Mammary epithelial cell (primary cell): Measurements from ENCODE around the gene CDK5RAP3.

Experiments used
- EZH2 ChIP-seq: IDR thresholded peaks from 2 replicates; pipeline ENCODE4 v1.6.1; 2012; ENCODE audit warnings: low read length, inconsistent platforms, borderline replicate concordance
- TF ChIP-seq, protein P1 (sequence below), 2 donors: IDR thresholded peaks in 1 of 2; conservative IDR thresholded peaks in 1 of 2; 2 replicates each; pipeline ENCODE4 v1.5.1; 2011 to 2012; ENCODE audit warnings: inconsistent platforms in 2 of 2, low read length in 2 of 2, mild to moderate bottlenecking in 2 of 2, control low read depth in 1 of 2, low read depth in 1 of 2; ENCODE audit not compliant: insufficient read depth in 1 of 2; ENCODE audit errors: extremely low read depth in 1 of 2

DNA sequence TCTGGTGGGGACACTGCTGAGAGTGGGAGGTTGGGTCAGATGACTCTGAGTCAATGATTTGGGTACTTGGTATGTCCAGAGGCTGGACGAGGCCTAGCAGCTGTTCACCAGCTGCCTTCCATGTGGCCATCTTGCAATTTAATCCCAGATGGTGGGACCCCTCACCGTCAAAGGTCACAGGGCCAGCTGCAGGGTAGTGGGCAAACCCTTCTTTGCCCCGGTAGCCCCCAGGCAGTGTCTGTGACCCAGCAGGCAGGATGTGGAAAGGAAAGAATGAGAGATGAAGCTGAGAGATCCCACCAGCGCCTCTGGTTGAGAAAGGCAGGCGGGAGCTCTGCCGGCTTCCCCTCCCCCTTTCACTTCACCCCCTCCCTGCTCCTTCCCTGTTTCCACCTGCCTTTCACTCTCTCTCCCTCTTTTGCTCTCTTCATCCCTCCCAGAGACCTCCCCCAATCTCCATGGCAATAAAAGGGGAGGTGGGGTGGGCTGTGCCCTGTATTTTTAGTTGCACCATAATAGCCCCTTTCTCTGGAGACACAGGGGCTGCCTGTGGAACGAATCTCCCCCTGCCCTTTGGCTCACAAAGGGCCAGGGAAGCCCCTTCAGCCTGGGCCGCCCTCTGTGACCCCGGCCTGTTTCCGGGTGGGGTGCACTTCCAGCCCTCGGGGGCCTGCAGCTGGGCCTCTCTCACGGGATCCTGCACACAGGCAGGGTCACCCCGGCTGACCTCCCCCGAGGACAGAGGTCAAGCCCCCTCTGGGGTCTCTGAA lies 20.2 kb downstream of the CDK5RAP3 start:
- TF ChIP-seq, protein P1, sequence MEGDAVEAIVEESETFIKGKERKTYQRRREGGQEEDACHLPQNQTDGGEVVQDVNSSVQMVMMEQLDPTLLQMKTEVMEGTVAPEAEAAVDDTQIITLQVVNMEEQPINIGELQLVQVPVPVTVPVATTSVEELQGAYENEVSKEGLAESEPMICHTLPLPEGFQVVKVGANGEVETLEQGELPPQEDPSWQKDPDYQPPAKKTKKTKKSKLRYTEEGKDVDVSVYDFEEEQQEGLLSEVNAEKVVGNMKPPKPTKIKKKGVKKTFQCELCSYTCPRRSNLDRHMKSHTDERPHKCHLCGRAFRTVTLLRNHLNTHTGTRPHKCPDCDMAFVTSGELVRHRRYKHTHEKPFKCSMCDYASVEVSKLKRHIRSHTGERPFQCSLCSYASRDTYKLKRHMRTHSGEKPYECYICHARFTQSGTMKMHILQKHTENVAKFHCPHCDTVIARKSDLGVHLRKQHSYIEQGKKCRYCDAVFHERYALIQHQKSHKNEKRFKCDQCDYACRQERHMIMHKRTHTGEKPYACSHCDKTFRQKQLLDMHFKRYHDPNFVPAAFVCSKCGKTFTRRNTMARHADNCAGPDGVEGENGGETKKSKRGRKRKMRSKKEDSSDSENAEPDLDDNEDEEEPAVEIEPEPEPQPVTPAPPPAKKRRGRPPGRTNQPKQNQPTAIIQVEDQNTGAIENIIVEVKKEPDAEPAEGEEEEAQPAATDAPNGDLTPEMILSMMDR (conservative IDR thresholded peaks at IDR 0.05 in 1 of 2, IDR thresholded peaks at IDR 0.05 in 1 of 2; ENCODE audit: extremely low read depth in 1 of 2, insufficient read depth in 1 of 2, low read depth in 1 of 2, low read length in 2 of 2), result no peak
- TF ChIP-seq EZH2, result no peak
